Astrocyte (in vitro differentiated cells and primary cell): ENCODE data around the gene TMEM52B. TPM values are rescaled to one million over a fixed set of nuclear protein-coding genes. Genes with fewer than 3 reads are reported as not detected.

Experiments used
- DNase-seq: peaks from one replicate; pipeline ENCODE4 v3.0.0-alpha.2; 2010; ENCODE audit warnings: low read depth
- FAIRE-seq: peaks from 2 replicates; lab custom pipeline; 2011; peaks lifted over from hg19 to GRCh38; lab: Jason Lieb, UNC
- H2AFZ ChIP-seq: 2 replicates; pipeline ENCODE4 v1.6.0; 2012; ENCODE audit warnings: low read depth, low read length, inconsistent platforms
- H3K27ac ChIP-seq: 2 replicates; pipeline ENCODE4 v1.5.1; 2011; ENCODE audit warnings: low read depth, low read length, inconsistent platforms
- H3K27me3 ChIP-seq: 2 replicates; pipeline ENCODE4 v1.6.0; 2011; ENCODE audit warnings: low read length, inconsistent platforms; ENCODE audit not compliant: insufficient read depth
- H3K36me3 ChIP-seq: 2 replicates; pipeline ENCODE4 v1.5.1; 2011; ENCODE audit warnings: low read length, inconsistent platforms; ENCODE audit not compliant: insufficient read depth
- H3K4me1 ChIP-seq: 2 replicates; pipeline ENCODE4 v1.5.1; 2011; ENCODE audit warnings: low read length, inconsistent platforms; ENCODE audit not compliant: insufficient read depth
- H3K4me2 ChIP-seq: 2 replicates; pipeline ENCODE4 v1.6.0; 2012; ENCODE audit warnings: low read length, inconsistent platforms
- H3K4me3 ChIP-seq: 2 replicates; pipeline ENCODE4 v1.5.1; 2011; ENCODE audit warnings: low read depth, mild to moderate bottlenecking, low read length, inconsistent platforms; ENCODE audit not compliant: insufficient read depth
- H3K79me2 ChIP-seq: 2 replicates; pipeline ENCODE4 v1.6.0; 2012; ENCODE audit warnings: mild to moderate bottlenecking, low read length, inconsistent platforms; ENCODE audit not compliant: insufficient read depth
- H3K9ac ChIP-seq: 2 replicates; pipeline ENCODE4 v1.6.0; 2012; ENCODE audit warnings: mild to moderate bottlenecking, low read length, inconsistent platforms
- H3K9me3 ChIP-seq: 2 replicates; pipeline ENCODE4 v1.5.1; 2012; ENCODE audit warnings: low read depth, mild to moderate bottlenecking, low read length, inconsistent platforms; ENCODE audit not compliant: insufficient read depth
- H4K20me1 ChIP-seq: 2 replicates; pipeline ENCODE4 v1.6.0; 2012; ENCODE audit warnings: low read length, inconsistent platforms; ENCODE audit not compliant: insufficient read depth
- H3K27ac Mint-ChIP-seq: one replicate; pipeline ENCODE4 v1.8.0; 2021; ENCODE audit warnings: mild to moderate bottlenecking, mixed read lengths; ENCODE audit not compliant: unreplicated experiment
- H3K27me3 Mint-ChIP-seq: one replicate; pipeline ENCODE4 v1.8.0; 2021; ENCODE audit warnings: low read depth, mixed read lengths; ENCODE audit not compliant: unreplicated experiment
- H3K36me3 Mint-ChIP-seq: one replicate; pipeline ENCODE4 v1.8.0; 2021; ENCODE audit warnings: low read depth, mixed read lengths; ENCODE audit not compliant: unreplicated experiment
- H3K4me1 Mint-ChIP-seq: one replicate; pipeline ENCODE4 v1.8.0; 2021; ENCODE audit warnings: low read depth, mixed read lengths; ENCODE audit not compliant: unreplicated experiment
- H3K4me3 Mint-ChIP-seq: one replicate; pipeline ENCODE4 v1.8.0; 2021; ENCODE audit warnings: mild to moderate bottlenecking, moderate library complexity, mixed read lengths; ENCODE audit not compliant: unreplicated experiment
- H3K9me3 Mint-ChIP-seq: one replicate; pipeline ENCODE4 v1.8.0; 2021; ENCODE audit warnings: mild to moderate bottlenecking, mixed read lengths; ENCODE audit not compliant: unreplicated experiment
- EZH2 ChIP-seq: IDR thresholded peaks from 2 replicates; pipeline ENCODE4 v1.6.1; 2012; ENCODE audit warnings: mild to moderate bottlenecking, low read length, inconsistent platforms; ENCODE audit not compliant: insufficient read depth
- total RNA-seq: library from RNA; stranded (reverse); gene quantifications from 2 replicates; pipeline ENCODE4 v1.2.1, GENCODE V29; 2021
- TF ChIP-seq, protein P1 (sequence below): IDR thresholded peaks from 2 replicates; pipeline ENCODE4 v1.5.1; 2011; ENCODE audit warnings: low read depth, mild to moderate bottlenecking, inconsistent platforms, low read length, moderate library complexity; ENCODE audit not compliant: insufficient read depth

TMEM52B gene
- total RNA-seq, 1 donor from 2014 or later = 0.45 TPM

DNA sequence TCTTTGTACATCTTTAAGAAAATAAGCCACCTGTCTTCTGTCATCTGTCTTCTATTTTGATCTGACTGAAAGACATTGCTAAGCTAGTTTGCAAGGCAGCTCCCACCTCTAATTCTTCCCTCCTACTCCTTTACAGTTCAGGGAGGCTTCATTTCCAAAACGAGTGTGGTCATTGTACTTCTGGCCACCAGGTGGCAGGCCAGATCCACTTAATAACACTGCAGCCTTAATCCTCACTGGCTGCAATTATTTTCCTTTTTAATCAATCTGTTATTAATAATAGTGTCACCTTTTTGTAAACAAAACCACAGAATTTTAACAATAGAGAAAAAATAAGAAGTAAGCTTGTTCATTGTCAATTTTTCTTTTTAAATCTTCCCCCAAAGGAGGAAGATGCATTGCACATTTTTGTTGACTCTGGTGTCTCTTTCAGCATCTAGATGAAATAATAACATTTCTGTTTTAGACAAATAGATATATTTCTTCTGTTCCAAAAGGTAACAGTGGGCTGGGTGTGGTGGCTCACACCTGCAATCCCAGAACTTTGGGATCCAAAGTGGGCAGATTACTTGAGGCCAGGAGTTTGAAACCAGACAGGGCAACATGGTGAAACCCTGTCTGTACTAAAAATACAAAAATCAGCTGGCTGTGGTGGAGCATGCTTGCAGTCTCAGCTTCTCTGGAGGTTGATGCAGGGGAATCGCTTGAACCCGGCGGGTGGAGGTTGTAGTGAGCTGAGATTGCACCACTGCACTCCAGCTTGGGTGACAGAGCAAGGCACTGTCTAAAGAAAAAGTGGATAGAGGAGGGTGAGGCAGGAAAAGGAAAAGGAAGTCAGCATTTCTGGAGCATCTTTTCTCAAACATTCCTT is 57.2 kb downstream of the TMEM52B start:
- H3K36me3 Mint-ChIP-seq = peaks cover 25% of the 10 kb centered on the region
- FAIRE-seq = no peak
- no peak overlapping the region for H3K4me3 ChIP-seq
- no peak for TF ChIP-seq EZH2
- TF ChIP-seq, protein P1, sequence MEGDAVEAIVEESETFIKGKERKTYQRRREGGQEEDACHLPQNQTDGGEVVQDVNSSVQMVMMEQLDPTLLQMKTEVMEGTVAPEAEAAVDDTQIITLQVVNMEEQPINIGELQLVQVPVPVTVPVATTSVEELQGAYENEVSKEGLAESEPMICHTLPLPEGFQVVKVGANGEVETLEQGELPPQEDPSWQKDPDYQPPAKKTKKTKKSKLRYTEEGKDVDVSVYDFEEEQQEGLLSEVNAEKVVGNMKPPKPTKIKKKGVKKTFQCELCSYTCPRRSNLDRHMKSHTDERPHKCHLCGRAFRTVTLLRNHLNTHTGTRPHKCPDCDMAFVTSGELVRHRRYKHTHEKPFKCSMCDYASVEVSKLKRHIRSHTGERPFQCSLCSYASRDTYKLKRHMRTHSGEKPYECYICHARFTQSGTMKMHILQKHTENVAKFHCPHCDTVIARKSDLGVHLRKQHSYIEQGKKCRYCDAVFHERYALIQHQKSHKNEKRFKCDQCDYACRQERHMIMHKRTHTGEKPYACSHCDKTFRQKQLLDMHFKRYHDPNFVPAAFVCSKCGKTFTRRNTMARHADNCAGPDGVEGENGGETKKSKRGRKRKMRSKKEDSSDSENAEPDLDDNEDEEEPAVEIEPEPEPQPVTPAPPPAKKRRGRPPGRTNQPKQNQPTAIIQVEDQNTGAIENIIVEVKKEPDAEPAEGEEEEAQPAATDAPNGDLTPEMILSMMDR = peak; percentile 86
- no peaks in the 10 kb centered on the region for H3K4me1 ChIP-seq
- H3K27ac ChIP-seq = no peak overlapping the region
- no peaks in the 10 kb centered on the region for H3K36me3 ChIP-seq
- H4K20me1 ChIP-seq = no peaks in the 10 kb centered on the region
- no peaks in the 10 kb centered on the region for H3K79me2 ChIP-seq
- peaks cover 14% of the 10 kb centered on the region for H3K9me3 Mint-ChIP-seq
- H3K9me3 ChIP-seq = peaks cover 3% of the 10 kb centered on the region
- H3K27me3 ChIP-seq = no peaks in the 10 kb centered on the region
- no peaks in the 10 kb centered on the region for H3K27me3 Mint-ChIP-seq
- DNase-seq = no peak
- no peak overlapping the region for H3K4me3 Mint-ChIP-seq
- no peak overlapping the region for H2AFZ ChIP-seq
- H3K27ac Mint-ChIP-seq = no peak overlapping the region
- peaks cover 5% of the 10 kb centered on the region for H3K4me1 Mint-ChIP-seq
- no peak overlapping the region for H3K4me2 ChIP-seq
- H3K9ac ChIP-seq = no peak overlapping the region

DNA sequence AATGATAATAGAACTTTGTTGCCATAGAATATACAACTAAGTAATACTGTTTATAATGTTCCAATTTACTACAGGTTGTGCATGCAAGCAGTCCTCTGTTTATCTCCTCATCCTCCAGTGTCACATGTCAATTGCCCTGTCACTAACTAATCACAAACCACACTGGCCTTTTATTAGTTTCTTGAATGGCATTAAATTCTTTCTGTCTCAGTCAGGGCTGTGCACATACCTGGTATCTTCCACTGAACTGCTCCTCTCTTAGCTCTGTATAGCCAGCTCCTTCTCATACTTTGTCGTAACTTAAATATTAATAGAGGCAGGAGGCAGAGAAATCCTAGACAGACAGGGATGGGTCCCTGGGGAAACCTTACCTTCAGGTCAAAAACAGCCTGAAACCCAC is 57.9 kb downstream of the TMEM52B start:
- Mint-ChIP-seq H3K36me3 (peaks cover 23% of the 10 kb centered on the region), H3K9me3 (peaks cover 14% of the 10 kb centered on the region), H3K27me3 (no peaks in the 10 kb centered on the region), H3K4me3 (peak overlapping the region; percentile 22), H3K4me1 (peaks cover 5% of the 10 kb centered on the region), H3K27ac (no peak overlapping the region)
- no peaks in the 10 kb centered on the region for H3K4me1 ChIP-seq
- no peak overlapping the region for H3K27ac ChIP-seq
- DNase-seq (no peak), FAIRE-seq (no peak)
- H3K79me2 ChIP-seq = no peaks in the 10 kb centered on the region
- no peaks in the 10 kb centered on the region for H4K20me1 ChIP-seq
- no peaks in the 10 kb centered on the region for H3K36me3 ChIP-seq
- no peak overlapping the region for H3K4me3 ChIP-seq
- no peak overlapping the region for H2AFZ ChIP-seq
- peaks cover 3% of the 10 kb centered on the region for H3K9me3 ChIP-seq
- no peak overlapping the region for H3K4me2 ChIP-seq
- H3K27me3 ChIP-seq = no peaks in the 10 kb centered on the region
- H3K9ac ChIP-seq = no peak overlapping the region
- TF ChIP-seq, protein P1 = no peak
- TF ChIP-seq EZH2 = no peak

GRCh38 chr12:10238526-10238925 is 59.7 kb downstream of the TMEM52B start:
- H3K27me3 Mint-ChIP-seq = no peaks in the 10 kb centered on the region
- H3K36me3 ChIP-seq = no peaks in the 10 kb centered on the region
- H3K9ac ChIP-seq = no peak overlapping the region
- H2AFZ ChIP-seq = no peak overlapping the region
- no peaks in the 10 kb centered on the region for H4K20me1 ChIP-seq
- TF ChIP-seq, protein P1 = no peak
- TF ChIP-seq EZH2 = no peak
- peaks cover 3% of the 10 kb centered on the region for H3K9me3 ChIP-seq
- peaks cover 5% of the 10 kb centered on the region for H3K4me1 Mint-ChIP-seq
- H3K4me2 ChIP-seq = no peak overlapping the region
- DNase-seq = no peak
- H3K27ac ChIP-seq = no peak overlapping the region
- H3K36me3 Mint-ChIP-seq = peaks cover 18% of the 10 kb centered on the region
- no peaks in the 10 kb centered on the region for H3K27me3 ChIP-seq
- H3K27ac Mint-ChIP-seq = no peak overlapping the region
- FAIRE-seq = no peak
- no peaks in the 10 kb centered on the region for H3K79me2 ChIP-seq
- no peak overlapping the region for H3K4me3 ChIP-seq
- peaks cover 14% of the 10 kb centered on the region for H3K9me3 Mint-ChIP-seq
- H3K4me1 ChIP-seq = no peaks in the 10 kb centered on the region
- no peak overlapping the region for H3K4me3 Mint-ChIP-seq
